ENCODE data around the gene NLRP14.

The NLRP14 gene, protein sequence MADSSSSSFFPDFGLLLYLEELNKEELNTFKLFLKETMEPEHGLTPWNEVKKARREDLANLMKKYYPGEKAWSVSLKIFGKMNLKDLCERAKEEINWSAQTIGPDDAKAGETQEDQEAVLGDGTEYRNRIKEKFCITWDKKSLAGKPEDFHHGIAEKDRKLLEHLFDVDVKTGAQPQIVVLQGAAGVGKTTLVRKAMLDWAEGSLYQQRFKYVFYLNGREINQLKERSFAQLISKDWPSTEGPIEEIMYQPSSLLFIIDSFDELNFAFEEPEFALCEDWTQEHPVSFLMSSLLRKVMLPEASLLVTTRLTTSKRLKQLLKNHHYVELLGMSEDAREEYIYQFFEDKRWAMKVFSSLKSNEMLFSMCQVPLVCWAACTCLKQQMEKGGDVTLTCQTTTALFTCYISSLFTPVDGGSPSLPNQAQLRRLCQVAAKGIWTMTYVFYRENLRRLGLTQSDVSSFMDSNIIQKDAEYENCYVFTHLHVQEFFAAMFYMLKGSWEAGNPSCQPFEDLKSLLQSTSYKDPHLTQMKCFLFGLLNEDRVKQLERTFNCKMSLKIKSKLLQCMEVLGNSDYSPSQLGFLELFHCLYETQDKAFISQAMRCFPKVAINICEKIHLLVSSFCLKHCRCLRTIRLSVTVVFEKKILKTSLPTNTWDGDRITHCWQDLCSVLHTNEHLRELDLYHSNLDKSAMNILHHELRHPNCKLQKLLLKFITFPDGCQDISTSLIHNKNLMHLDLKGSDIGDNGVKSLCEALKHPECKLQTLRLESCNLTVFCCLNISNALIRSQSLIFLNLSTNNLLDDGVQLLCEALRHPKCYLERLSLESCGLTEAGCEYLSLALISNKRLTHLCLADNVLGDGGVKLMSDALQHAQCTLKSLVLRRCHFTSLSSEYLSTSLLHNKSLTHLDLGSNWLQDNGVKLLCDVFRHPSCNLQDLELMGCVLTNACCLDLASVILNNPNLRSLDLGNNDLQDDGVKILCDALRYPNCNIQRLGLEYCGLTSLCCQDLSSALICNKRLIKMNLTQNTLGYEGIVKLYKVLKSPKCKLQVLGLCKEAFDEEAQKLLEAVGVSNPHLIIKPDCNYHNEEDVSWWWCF

DNA sequence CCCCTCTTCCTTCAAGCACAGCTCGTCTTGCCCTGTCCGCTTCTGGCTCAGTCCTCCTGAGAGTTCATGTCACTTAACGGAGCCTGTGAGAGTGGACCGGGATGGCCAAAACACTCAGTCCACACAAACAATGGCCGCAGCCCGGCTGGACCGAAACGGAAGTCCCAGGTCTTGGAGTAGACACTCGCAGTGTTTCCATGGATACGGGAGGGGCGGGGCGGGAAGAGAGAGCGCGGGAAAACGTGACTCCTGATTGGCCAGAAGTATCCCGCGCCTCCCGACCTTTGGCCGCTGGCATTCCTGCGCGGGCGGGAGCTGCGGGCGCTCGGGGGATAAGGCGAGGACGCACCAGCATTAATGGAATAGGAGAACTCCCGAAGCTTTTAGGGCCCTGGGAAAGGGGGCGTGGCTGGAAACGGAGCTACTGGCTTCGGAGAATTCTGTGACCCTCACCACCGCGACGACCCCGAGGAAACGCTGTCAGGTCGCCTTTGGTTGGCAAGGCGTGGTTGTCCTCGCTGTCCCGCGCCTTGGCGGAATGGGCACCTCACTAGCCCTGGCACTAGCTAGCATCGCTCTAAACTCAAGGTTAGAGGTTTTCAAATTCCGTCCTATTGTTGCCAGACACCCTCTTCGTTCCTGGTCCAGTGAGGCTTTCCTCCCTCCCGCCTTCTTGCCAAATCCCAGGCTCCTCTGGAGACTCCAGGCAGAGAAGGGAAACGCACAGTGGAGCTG lies at the start of gene NLRP14, which contains the start of gene ZNF214:
Gene NLRP14 (plus strand): TSS at position 297 of the 735 bp plus-strand sequence. CDS start 18,108 bp downstream, outside the sequence.
Gene ZNF214 (minus strand): TSS at position 164 of the 735 bp plus-strand sequence. CDS start 17,511 bp downstream, outside the sequence.
- peak; percentile 23 for DNase-seq

- no peak for DNase-seq
Measured at GRCh38 chr11:6979365-6979764, 40.9 kb upstream of the NLRP14 start.

GRCh38 chr11:6986487-6986886 lies 33.8 kb upstream of the NLRP14 start:
- no peak for DNase-seq

GRCh38 chr11:6988506-6988905 lies 31.8 kb upstream of the NLRP14 start:
- no peak for DNase-seq

DNA sequence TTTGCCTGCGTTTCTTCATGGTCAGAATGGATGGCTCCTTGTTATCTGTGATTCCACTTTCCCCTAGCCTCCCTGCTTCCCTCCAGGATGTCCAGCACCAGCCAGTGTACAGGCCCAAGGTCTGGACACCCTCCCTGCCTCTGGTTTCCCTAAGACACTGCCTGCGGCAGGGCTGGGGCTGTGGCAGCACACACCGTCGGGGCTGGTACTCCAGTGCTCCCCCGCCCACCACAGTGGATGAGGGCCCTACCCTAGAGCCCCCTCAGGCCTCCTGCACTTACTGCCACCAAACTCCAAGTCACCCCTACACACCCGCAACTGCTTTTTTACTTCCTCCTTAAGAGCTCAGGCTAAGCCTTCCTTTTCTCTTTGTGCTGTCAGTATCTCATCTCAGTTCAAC lies 29.1 kb upstream of the NLRP14 start:
- DNase-seq, result no peak

GRCh38 chr11:6992026-6992425 lies 28.3 kb upstream of the NLRP14 start:
- DNase-seq, result no peak

- no peak for DNase-seq
Measured at GRCh38 chr11:6992457-6993417, 27.5 kb upstream of the NLRP14 start.

DNA sequence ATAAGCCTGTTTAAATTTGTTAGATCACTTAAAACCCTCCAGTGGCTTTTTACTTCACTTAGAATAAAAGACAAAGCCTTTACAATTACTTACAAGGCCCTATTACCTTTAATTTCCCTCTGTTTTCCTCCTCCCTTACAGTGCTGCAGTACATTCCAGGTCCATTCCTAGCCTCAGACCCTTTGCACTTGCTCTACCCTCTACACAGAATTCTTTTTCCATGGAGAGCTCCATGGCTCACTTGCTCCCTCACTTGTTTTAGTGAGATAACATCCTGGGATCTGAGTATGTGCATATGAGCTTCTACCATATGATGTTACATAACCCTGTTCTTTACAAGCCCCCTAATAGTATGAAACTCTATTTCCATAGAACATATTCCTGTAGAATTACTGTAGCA lies 24.6 kb upstream of the NLRP14 start:
- DNase-seq, result no peak

GRCh38 chr11:7004482-7004881 lies 15.8 kb upstream of the NLRP14 start:
- DNase-seq, result no peak

- no peak for DNase-seq
Measured at GRCh38 chr11:7014118-7014517, 6.2 kb upstream of the NLRP14 start.

DNA sequence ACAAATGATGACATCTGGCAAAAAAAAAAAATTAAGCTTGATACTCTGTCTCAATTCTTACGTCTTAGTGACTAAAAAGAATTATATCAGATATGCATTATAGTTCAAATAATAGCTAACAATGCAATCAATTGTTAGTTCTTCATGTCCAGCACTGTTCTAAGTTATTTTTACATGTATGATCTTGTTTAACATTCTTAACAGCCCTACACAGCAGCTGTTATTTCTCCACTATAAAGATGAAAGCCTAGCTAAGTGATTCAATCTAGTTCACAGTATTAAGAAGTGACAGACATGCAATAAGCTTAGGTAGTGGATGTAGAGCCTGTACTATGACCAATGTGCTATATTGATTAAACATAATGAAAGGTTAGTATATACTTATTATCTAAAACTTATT lies 4.3 kb upstream of the NLRP14 start:
- DNase-seq, result no peak

- no peak for DNase-seq
Measured at GRCh38 chr11:7019500-7020182, 638 bp upstream of the NLRP14 start.

DNA sequence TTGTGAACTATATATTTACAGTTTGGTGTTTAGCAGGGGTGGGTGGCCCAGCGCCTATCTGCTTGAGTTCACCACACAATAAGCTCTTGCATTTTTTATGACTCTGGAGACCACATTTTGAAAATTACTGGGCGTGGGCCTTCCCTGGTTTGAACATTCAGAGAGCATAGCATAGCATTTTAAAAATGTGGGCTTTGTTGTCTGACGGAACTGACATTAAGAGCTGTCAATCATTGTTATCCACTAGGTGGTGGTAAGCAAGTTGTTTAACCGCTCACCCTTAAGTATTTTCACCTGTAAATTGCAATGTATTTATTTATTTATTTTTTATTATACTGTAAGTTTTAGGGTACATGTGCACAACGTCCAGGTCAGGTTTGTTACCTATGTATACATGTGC lies 1.0 kb downstream of the NLRP14 start:
- no peak for DNase-seq

DNA sequence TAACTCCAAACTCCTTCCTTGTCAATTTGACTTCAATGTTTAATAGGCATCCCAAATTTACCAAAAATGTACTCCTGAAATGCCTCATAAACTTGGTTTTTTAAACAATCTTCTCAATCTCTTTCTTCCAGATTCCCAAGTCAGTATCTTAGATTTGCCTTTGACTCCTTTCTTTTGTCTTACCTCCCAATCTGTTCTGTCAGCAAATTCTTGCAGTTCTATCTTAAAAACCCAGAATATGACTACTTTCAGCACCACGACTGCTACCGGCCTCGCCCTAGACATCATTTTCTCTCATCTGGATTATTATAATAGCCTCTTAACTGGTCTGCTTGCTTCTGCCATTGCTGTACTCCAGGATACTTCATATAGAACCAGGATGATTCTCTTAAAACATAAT lies 7.9 kb downstream of the NLRP14 start:
- no peak for DNase-seq

DNA sequence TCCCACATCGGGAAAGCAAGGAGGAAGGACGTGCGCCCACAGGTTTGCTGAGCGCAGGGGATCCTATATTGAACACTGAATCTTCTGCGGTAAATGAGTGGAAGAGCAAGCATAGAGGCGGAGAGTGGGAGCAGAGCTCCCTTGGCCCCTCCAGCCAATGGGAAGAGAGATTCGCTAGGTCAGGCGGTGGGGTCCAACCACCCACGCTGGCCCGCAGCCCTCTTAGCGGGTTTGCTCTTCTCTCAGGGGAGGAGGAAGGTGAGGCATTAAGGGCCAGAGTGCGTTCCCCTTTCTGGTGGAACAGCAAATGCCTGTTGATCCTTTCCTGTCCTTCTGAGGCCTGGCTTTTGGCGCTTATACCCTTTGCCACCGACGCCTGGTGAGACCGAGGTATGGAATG lies 10.6 kb downstream of the NLRP14 start:
- no peak for DNase-seq

GRCh38 chr11:7031471-7031871 lies 11.2 kb downstream of the NLRP14 start:
- no peak for DNase-seq

DNA sequence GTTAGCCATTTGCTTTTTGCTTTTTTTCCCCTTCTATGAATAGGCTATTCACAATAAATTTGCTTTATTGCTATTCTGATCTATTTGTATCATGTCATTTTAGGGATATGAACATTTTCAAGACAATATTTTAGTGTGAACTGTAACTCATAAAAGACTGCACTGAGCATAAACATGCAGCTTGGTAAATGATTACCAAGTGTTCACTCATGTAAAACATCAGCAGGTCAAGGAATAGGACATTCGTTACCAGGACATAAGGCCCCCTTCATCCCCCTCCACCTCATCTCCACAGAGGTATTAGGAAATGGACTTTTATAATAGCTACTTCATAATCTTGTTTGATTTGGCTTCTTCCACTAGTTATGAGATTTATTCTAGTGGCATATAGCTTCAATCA lies 12.4 kb downstream of the NLRP14 start:
- no peak for DNase-seq

DNA sequence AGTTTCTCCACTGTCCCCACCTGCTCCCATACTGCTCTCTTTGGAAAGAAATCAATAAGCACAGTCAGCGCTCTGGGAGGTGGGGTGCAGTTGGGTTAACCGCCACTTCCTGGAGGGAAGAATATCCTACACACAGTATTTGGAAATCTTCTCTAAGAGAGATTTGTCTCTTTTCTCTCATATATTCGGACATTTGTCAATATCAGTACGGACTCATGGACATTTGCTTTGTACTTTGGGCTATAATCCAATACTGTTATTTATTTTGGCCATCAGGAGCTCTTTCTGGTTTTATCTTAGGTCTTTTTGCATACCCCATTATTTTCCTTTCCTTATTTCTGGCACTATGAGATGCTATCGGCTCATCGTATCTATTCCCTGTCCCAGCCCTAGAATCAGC lies 13.7 kb downstream of the NLRP14 start:
- DNase-seq, result no peak

DNA sequence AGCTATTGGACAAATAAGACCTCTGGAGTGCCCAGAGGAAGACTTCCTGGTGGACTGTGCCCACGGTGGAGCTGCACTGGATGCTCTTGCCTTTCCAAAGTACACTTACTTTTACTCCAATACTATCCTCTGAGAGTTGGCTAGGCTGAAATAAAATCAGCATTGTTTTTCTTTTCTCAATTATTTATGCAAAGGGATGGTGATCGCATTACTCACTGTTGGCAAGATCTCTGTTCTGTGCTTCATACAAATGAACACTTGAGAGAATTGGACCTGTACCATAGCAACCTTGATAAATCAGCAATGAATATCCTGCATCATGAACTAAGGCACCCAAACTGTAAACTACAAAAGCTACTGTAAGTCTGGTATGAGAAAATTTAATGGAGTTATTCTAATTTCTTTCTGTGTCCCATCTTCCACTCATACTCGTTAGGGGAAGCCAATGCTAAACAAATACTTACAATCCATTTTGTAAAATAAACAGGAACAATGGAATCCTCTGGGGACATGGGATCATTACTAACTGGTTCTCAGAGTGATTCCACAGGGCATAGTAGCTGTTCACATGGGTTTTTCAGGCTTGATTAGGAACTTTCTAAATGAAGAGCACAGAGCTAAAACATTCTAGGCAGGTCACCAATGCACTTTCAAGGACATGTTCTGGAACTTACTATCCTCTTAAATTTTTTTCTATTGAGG lies 26.3 kb downstream of the NLRP14 start:
- DNase-seq, result no peak

- DNase-seq, result no peak
Measured at GRCh38 chr11:7050191-7050590, 29.9 kb downstream of the NLRP14 start.

Measured in NCI-H2029 treated with DMSO at 0.1 percent for 48 hours (cell line).